CD8-positive, alpha-beta memory T cell (primary cell): ENCODE data around the gene ELOVL3. TPM values are rescaled to one million over a fixed set of nuclear protein-coding genes. Genes with fewer than 3 reads are reported as not detected.

ENCODE experiments used
- CTCF ChIA-PET: fragments of 350-600 bp; sonication (Branson Sonifier 250); formaldehyde crosslinking; loops from one replicate; lab custom pipeline; 2021; ENCODE audit warnings: antibody characterized with exemption; lab: Charles Lee
- POLR2A ChIA-PET: fragments of 350-600 bp; sonication (Branson Sonifier 250); formaldehyde crosslinking; loops from one replicate; lab custom pipeline; 2021; ENCODE audit warnings: antibody characterized with exemption; lab: Charles Lee
- DNase-seq, 5 donors: peaks; one replicate each; pipeline versions ENCODE4 v3.0.0 to v3.0.0-alpha.2; 2020 to 2022; ENCODE audit warnings: mixed read lengths in 1 of 5
- H3K27ac ChIP-seq: one replicate; pipeline ENCODE4 v1.7.0; 2013; ENCODE audit warnings: low read depth, mild to moderate bottlenecking, low read length, moderate library complexity
- H3K27me3 ChIP-seq: 2 replicates; pipeline ENCODE4 v1.7.0; 2013; ENCODE audit warnings: low read length, mild to moderate bottlenecking; ENCODE audit not compliant: insufficient read depth, poor library complexity, severe bottlenecking
- H3K36me3 ChIP-seq: 2 replicates; pipeline ENCODE4 v1.7.0; 2013; ENCODE audit warnings: mild to moderate bottlenecking, low read length, moderate library complexity; ENCODE audit not compliant: insufficient read depth
- H3K4me1 ChIP-seq: 2 replicates; pipeline ENCODE4 v1.7.0; 2013; ENCODE audit warnings: mild to moderate bottlenecking, low read length, moderate library complexity; ENCODE audit not compliant: insufficient read depth
- H3K4me3 ChIP-seq: 2 replicates; pipeline ENCODE4 v1.7.0; 2013; ENCODE audit warnings: mild to moderate bottlenecking, low read length
- H3K9me3 ChIP-seq: 2 replicates; pipeline ENCODE4 v1.7.0; 2013; ENCODE audit warnings: mild to moderate bottlenecking, low read length
- H3K27ac Mint-ChIP-seq, 8 donors: one replicate each; pipeline ENCODE4 v1.8.0; 2020 to 2021; ENCODE audit warnings: mixed read lengths in 8 of 8, mild to moderate bottlenecking in 6 of 8, inconsistent platforms in 3 of 8, moderate library complexity in 3 of 8
- H3K27me3 Mint-ChIP-seq, 2 donors: one replicate each; pipeline ENCODE4 v1.8.0; 2020 to 2021; ENCODE audit warnings: mixed read lengths in 2 of 2, mild to moderate bottlenecking in 1 of 2, moderate library complexity in 1 of 2
- H3K36me3 Mint-ChIP-seq, 3 donors: one replicate each; pipeline ENCODE4 v1.8.0; 2020 to 2021; ENCODE audit warnings: mixed read lengths in 3 of 3, inconsistent platforms in 1 of 3, mild to moderate bottlenecking in 1 of 3
- H3K4me1 Mint-ChIP-seq, 3 donors: one replicate each; pipeline ENCODE4 v1.8.0; 2020 to 2021; ENCODE audit warnings: mixed read lengths in 3 of 3, inconsistent platforms in 1 of 3, mild to moderate bottlenecking in 1 of 3
- H3K4me3 Mint-ChIP-seq, 7 donors: one replicate each; pipeline ENCODE4 v1.8.0; 2020 to 2021; ENCODE audit warnings: mixed read lengths in 7 of 7, mild to moderate bottlenecking in 6 of 7, moderate library complexity in 4 of 7, inconsistent platforms in 2 of 7
- H3K9me3 Mint-ChIP-seq, 5 donors: one replicate each; pipeline ENCODE4 v1.8.0; 2020 to 2022; ENCODE audit warnings: mixed read lengths in 5 of 5, mild to moderate bottlenecking in 3 of 5, moderate library complexity in 2 of 5, inconsistent platforms in 1 of 5
- polyA plus RNA-seq: library from polyadenylated mRNA; unstranded; fragments of 300-500 nt; fragmentation: Illumina TruSeq; gene quantifications from one replicate; pipeline ENCODE4 v1.2.3, GENCODE V29; 2021
- total RNA-seq, 2 experiments: library from RNA; stranded (reverse); gene quantifications; one replicate each; pipeline ENCODE4 v1.2.3, GENCODE V29; 2021

Gene ELOVL3
- total and polyA plus RNA-seq, 3 experiments from 2014 or later = not detected

DNA sequence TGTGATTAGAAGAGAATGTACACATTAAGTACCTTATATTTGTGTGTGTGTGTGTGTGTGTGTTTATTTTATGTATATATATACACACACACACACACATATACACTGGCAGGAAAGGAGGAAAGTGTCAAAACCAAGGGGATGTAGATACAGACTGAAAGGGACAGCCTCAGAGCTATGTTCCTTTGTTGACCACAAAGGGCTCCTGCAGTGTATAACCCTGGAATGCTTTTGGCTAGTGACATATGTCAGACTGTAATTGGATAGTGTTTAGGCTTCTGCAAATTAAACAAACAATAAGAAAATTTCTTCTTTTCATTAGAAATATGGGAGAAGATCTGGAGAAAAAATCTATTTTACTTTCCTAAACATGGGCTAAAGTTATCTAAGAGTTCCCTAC, 35.1 kb downstream of the ELOVL3 start:
- no peak overlapping the region for H3K27ac ChIP-seq
- H3K9me3 ChIP-seq = no peaks in the 10 kb centered on the region
- no peak overlapping the region for H3K27ac Mint-ChIP-seq
- H3K36me3 ChIP-seq = peaks cover 23% of the 10 kb centered on the region
- H3K4me1 Mint-ChIP-seq = peaks cover 29 to 53% (median 43%) of the 10 kb centered on the region in 3 donors
- H3K27me3 Mint-ChIP-seq = no peaks in the 10 kb centered on the region
- no peak overlapping the region for H3K4me3 ChIP-seq
- no peaks in the 10 kb centered on the region for H3K9me3 Mint-ChIP-seq
- ChIA-PET CTCF (no interaction called here), POLR2A (no interaction called here)
- H3K36me3 Mint-ChIP-seq = peaks cover 0 to 67% (median 8%) of the 10 kb centered on the region in 3 donors
- no peak overlapping the region for H3K4me3 Mint-ChIP-seq
- H3K4me1 ChIP-seq = peaks cover 2% of the 10 kb centered on the region
- H3K27me3 ChIP-seq = no peaks in the 10 kb centered on the region
- DNase-seq = no peak

DNA sequence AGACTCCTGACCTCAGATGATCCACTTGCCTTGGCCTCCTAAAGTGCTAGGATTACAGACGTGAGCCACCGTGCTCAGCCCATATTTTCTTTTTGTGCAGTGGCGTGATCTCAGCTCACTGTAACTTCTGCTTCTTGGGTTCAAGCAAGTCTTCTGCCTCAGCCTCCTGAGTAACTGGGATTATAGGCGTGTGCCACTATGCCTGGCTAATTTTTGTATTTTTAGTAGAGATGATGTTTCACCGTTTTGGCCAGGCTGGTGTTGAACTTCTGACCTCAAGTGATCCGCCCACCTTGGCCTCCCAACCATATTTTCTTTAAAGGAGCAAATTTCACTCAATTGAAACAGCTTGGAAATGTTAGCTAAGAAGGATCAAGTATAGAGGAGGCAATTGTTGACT, 35.7 kb downstream of the ELOVL3 start:
- no peak overlapping the region for H3K27ac ChIP-seq
- no peaks in the 10 kb centered on the region for H3K9me3 Mint-ChIP-seq
- H3K4me3 Mint-ChIP-seq = no peak overlapping the region
- ChIA-PET CTCF (no interaction called here), POLR2A (no interaction called here)
- peaks cover 29 to 57% (median 45%) of the 10 kb centered on the region in 3 donors for H3K4me1 Mint-ChIP-seq
- no peak overlapping the region for H3K27ac Mint-ChIP-seq
- H3K36me3 Mint-ChIP-seq = peaks cover 0 to 66% (median 7%) of the 10 kb centered on the region in 3 donors
- no peak overlapping the region for H3K4me3 ChIP-seq
- H3K27me3 ChIP-seq = no peaks in the 10 kb centered on the region
- peaks cover 28% of the 10 kb centered on the region for H3K36me3 ChIP-seq
- DNase-seq = no peak
- no peaks in the 10 kb centered on the region for H3K27me3 Mint-ChIP-seq
- H3K4me1 ChIP-seq = peaks cover 8% of the 10 kb centered on the region
- no peaks in the 10 kb centered on the region for H3K9me3 ChIP-seq

DNA sequence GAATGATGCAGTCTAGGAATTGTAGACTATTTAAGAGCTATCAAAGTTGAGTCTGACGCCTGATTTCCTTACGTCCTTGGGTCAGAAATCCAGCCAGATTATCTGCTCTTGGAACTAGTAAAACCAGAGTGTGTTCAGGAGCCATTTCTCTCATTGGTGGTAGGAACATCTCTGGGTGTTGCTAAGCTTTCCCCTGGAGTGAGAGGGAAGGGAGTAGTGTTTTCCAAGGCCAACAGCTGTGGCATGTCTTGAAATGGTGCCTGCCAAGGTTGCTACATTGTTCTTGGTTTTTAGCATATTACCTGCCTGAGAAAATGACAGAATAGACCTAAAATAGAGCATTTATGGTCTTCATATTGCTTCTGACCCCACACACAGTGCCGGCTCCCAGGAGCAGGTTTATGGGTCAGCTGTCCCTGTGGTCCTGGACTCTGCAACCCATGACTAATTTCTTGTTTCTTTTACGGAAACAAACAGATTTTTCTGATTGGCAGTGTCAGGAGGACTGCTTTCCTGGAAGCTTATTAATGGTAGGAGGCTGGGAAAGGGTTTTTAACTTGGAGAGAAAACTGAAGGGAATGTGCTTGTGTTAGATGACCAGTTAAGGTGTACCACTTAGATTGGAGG, 36.8 kb downstream of the ELOVL3 start:
- CTCF ChIA-PET = no interaction called here
- DNase-seq = no peak
- H3K9me3 Mint-ChIP-seq = no peaks in the 10 kb centered on the region
- no peak overlapping the region for H3K4me3 Mint-ChIP-seq
- Histone ChIP-seq H3K27me3 (no peaks in the 10 kb centered on the region), H3K36me3 (peaks cover 28% of the 10 kb centered on the region), H3K9me3 (no peaks in the 10 kb centered on the region), H3K27ac (no peak overlapping the region), H3K4me3 (no peak overlapping the region), H3K4me1 (peaks cover 9% of the 10 kb centered on the region)
- no peaks in the 10 kb centered on the region for H3K27me3 Mint-ChIP-seq
- peaks cover 0 to 69% (median 7%) of the 10 kb centered on the region in 3 donors for H3K36me3 Mint-ChIP-seq
- POLR2A ChIA-PET = no interaction called here
- peaks cover 35 to 67% (median 53%) of the 10 kb centered on the region in 3 donors for H3K4me1 Mint-ChIP-seq
- no peak overlapping the region for H3K27ac Mint-ChIP-seq

DNA sequence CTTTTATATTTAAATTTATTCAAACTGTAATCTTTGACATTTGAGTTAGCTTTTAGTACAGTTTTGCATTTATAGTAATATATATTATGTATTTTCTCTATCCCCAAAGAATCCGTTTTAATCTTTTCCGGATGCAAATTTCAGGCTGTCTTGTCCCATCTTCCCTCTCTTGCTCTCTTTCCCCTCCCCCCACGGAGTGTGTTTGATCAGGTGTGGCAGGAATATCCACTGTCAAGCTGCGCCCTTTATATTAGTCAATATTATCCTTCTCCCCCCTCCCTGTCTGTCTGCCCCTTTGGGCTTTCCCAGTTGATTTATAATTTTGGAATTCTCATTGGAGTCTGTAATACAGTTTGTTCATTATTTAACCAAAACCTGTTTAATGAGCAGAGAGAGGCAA, 38.3 kb downstream of the ELOVL3 start:
- Mint-ChIP-seq H3K36me3 (peaks cover 0 to 70% (median 8%) of the 10 kb centered on the region in 3 donors), H3K4me1 (peaks cover 47 to 79% (median 68%) of the 10 kb centered on the region in 3 donors), H3K27me3 (no peaks in the 10 kb centered on the region), H3K9me3 (no peaks in the 10 kb centered on the region), H3K27ac (peak overlapping the region in 1 of 8 donors; percentile 49), H3K4me3 (no peak overlapping the region)
- ChIA-PET CTCF (no interaction called here), POLR2A (no interaction called here)
- Histone ChIP-seq H3K4me1 (peaks cover 9% of the 10 kb centered on the region), H3K36me3 (peaks cover 28% of the 10 kb centered on the region), H3K9me3 (no peaks in the 10 kb centered on the region), H3K4me3 (no peak overlapping the region), H3K27ac (no peak overlapping the region), H3K27me3 (no peaks in the 10 kb centered on the region)
- DNase-seq = no peak

DNA sequence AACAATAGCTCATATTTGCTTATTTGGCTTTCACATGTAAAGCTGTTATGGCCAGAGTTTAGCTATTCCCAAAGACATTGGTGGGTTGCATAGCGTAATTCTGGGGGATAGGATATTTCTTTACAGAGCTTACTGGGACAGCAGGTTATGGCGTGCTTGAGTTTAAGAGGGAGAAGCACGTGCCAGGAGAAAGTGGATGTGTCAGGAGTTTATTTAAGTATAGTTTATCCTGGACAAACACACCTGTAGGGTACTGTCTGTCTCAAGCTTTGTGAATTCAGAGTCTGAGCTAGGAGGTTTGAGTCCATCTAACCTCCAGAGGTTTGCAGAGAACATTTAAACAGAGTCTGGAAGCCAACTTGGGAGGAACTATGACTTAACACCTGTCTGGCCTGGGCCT, 40.6 kb downstream of the ELOVL3 start:
- Mint-ChIP-seq H3K4me3 (no peak overlapping the region), H3K27ac (peak overlapping the region in 3 of 8 donors; percentile 40 to 66 (median 55)), H3K9me3 (no peaks in the 10 kb centered on the region), H3K4me1 (peaks cover 47 to 78% (median 77%) of the 10 kb centered on the region in 3 donors), H3K27me3 (no peaks in the 10 kb centered on the region), H3K36me3 (peaks cover 0 to 53% (median 5%) of the 10 kb centered on the region in 3 donors)
- DNase-seq = no peak
- ChIA-PET POLR2A (no interaction called here), CTCF (interaction anchor here (1.0 kb wide), 1 partner anchor 317 kb away, joined by 3 read pairs; no protein-coding TSS in a partner anchor)
- H3K27me3 ChIP-seq = no peaks in the 10 kb centered on the region
- H3K4me1 ChIP-seq = peaks cover 9% of the 10 kb centered on the region
- no peaks in the 10 kb centered on the region for H3K9me3 ChIP-seq
- H3K27ac ChIP-seq = no peak overlapping the region
- H3K4me3 ChIP-seq = no peak overlapping the region
- peaks cover 14% of the 10 kb centered on the region for H3K36me3 ChIP-seq

DNA sequence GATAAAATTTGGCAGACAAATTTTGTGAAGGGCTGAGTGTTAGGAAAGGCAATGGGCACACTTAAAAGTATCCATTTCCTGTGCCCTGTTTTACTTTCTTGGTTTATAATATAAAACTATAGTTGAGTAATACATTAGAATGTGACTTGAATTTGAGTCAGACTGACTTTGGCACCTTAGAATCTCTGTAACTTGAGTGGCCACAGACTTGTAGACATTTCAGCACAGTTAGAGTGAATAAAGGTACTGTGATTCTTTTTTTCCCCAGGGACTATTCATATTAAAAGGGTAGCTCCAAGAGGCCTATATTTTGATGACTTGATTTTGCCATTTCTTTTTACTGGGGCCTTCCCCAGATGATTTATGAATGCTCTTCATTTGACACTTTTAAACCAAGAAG, 41.6 kb downstream of the ELOVL3 start:
- Histone ChIP-seq H3K27ac (no peak overlapping the region), H3K36me3 (peaks cover 5% of the 10 kb centered on the region), H3K4me3 (no peak overlapping the region), H3K27me3 (no peaks in the 10 kb centered on the region), H3K9me3 (no peaks in the 10 kb centered on the region), H3K4me1 (peaks cover 15% of the 10 kb centered on the region)
- peaks cover 50 to 82% (median 80%) of the 10 kb centered on the region in 3 donors for H3K4me1 Mint-ChIP-seq
- H3K27me3 Mint-ChIP-seq = no peaks in the 10 kb centered on the region
- H3K9me3 Mint-ChIP-seq = no peaks in the 10 kb centered on the region
- DNase-seq = no peak
- no peak overlapping the region for H3K4me3 Mint-ChIP-seq
- peaks cover 0 to 42% (median 5%) of the 10 kb centered on the region in 3 donors for H3K36me3 Mint-ChIP-seq
- CTCF ChIA-PET = interaction anchor here (0.7 kb wide), 1 partner anchor 84 kb away, joined by 3 read pairs; no protein-coding TSS in a partner anchor
- peak overlapping the region in 6 of 8 donors; percentile 30 to 85 (median 50) for H3K27ac Mint-ChIP-seq
- POLR2A ChIA-PET = interaction anchor here (0.6 kb wide), 1 partner anchor 52 kb away, joined by 3 read pairs; no protein-coding TSS in a partner anchor

DNA sequence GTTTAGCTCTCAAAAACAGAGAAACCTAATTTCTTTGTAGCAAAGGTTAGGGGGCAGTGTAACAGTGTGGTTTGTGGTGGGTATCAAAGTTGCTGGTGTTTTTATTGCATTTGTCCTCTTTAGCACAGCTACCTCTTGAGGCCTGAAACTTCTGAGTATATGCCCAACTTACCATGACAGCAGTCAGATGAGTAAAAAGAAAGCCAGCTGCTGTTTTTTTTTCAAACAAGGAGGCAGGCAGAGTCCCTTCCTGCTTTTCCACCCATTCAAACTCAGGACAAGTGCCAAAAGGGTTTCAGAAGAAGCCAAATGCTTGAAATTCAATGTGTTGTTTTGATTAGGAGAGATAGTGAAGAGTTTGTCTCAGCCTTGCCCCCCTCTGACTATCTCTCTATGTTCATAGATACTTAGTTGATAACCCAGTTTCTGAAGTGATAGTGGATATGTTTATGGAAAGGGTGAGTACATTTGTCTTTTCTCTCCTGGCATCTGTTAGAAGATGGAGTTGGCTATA, 42.3 kb downstream of the ELOVL3 start:
- Histone ChIP-seq H3K27ac (no peak overlapping the region), H3K27me3 (no peaks in the 10 kb centered on the region), H3K4me1 (peaks cover 15% of the 10 kb centered on the region), H3K36me3 (peaks cover 5% of the 10 kb centered on the region), H3K9me3 (no peaks in the 10 kb centered on the region), H3K4me3 (no peak overlapping the region)
- ChIA-PET CTCF (interaction anchor here (0.7 kb wide), 1 partner anchor 84 kb away, joined by 3 read pairs; no protein-coding TSS in a partner anchor), POLR2A (no interaction called here)
- Mint-ChIP-seq H3K27me3 (no peaks in the 10 kb centered on the region), H3K36me3 (peaks cover 0 to 37% (median 5%) of the 10 kb centered on the region in 3 donors), H3K4me1 (peaks cover 46 to 80% (median 79%) of the 10 kb centered on the region in 3 donors), H3K9me3 (no peaks in the 10 kb centered on the region), H3K4me3 (no peak overlapping the region), H3K27ac (peak overlapping the region in 6 of 8 donors; percentile 2 to 85 (median 35))
- DNase-seq = no peak

DNA sequence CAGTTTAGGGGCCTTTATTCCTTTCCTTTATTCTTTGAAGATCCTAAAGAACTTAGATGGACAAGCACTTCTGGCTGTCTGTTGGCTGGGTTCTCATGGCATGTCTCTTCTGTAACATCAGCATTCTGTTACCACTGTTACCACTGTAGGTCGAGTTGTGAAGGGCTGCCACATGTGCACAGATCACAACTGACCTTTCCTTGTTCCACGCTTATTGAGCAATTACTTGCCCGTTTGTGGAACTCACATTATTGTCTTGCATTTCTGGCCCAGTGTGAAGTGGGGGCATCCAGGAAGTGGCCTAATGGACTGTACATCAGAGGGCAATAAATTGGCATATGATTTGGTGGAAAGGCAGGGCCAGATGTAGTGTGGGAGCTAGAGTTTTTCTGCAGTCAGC, 42.9 kb downstream of the ELOVL3 start:
- H3K36me3 Mint-ChIP-seq = peaks cover 0 to 33% (median 5%) of the 10 kb centered on the region in 3 donors
- H3K4me1 Mint-ChIP-seq = peaks cover 45 to 80% (median 79%) of the 10 kb centered on the region in 3 donors
- H3K9me3 Mint-ChIP-seq = no peaks in the 10 kb centered on the region
- no peak for DNase-seq
- H3K4me3 ChIP-seq = no peak overlapping the region
- H3K27me3 Mint-ChIP-seq = no peaks in the 10 kb centered on the region
- peak overlapping the region in 4 of 8 donors; percentile 12 to 34 (median 27) for H3K27ac Mint-ChIP-seq
- ChIA-PET CTCF (interaction anchor here (0.7 kb wide), 1 partner anchor 39 kb away, joined by 3 read pairs; no protein-coding TSS in a partner anchor), POLR2A (no interaction called here)
- no peaks in the 10 kb centered on the region for H3K27me3 ChIP-seq
- no peaks in the 10 kb centered on the region for H3K9me3 ChIP-seq
- no peak overlapping the region for H3K27ac ChIP-seq
- no peak overlapping the region for H3K4me3 Mint-ChIP-seq
- peaks cover 5% of the 10 kb centered on the region for H3K36me3 ChIP-seq
- peaks cover 15% of the 10 kb centered on the region for H3K4me1 ChIP-seq
